ENCODE measurements around the gene KRT9. TPM values are rescaled to one million over a fixed set of nuclear protein-coding genes. Genes with fewer than 3 reads are reported as not detected.

KRT9 gene
- total and polyA plus RNA-seq, 2 of the 13 experiments (the other 11 are each of a cell fraction or from before 2014, with no cell fraction given), result not detected

DNA sequence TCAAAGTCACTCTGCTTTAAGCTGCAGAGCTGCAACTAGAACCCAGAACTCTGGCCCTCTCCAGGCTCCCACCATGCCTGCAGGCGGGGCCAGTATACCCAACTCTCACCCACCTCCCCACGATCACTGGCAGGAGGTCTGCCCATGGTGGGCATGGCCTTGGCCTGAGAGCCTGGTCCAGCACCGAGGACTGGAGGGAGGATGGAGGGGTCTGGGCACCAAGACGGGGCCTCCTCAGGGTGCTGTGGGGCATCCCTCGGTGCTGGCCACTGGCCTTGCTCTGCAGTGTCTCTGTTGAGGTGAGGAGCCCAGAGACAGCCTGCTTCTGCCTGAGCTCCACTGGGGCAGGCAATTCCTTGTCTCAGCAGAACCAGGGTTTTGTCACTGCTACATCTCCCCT lies 42.2 kb upstream of the KRT9 start:
- Histone ChIP-seq H3K4me2 (ENCODE audit: low read depth, low read length) (no peak overlapping the region), H3K79me2 (ENCODE audit: insufficient read depth, low read length) (no peaks in the 10 kb centered on the region), H3K4me1 (ENCODE audit: insufficient read depth, low read length) (no peaks in the 10 kb centered on the region), H2AFZ (ENCODE audit: low read length) (no peak overlapping the region), H3K9me3 (ENCODE audit: low read length) (no peaks in the 10 kb centered on the region), H3K36me3 (replicated peaks in 1 of 2; ENCODE audit: control insufficient read depth in 1 of 2, insufficient read depth in 2 of 2, low read length in 2 of 2) (no peaks in the 10 kb centered on the region), H3K27ac (ENCODE audit: extremely low read length, insufficient read depth, low read length) (no peak overlapping the region), H4K20me1 (ENCODE audit: insufficient read depth, low read length) (no peaks in the 10 kb centered on the region), H3K27me3 (ENCODE audit: control insufficient read depth in 1 of 2, insufficient read depth in 2 of 2, low read length in 2 of 2) (peaks cover 8 to 65% of the 10 kb centered on the region in 2 experiments; a peak in 4 of 5 replicates), H3K4me3 (replicated peaks in 1 of 3; ENCODE audit: insufficient read depth in 1 of 3, low read depth in 2 of 3, low read length in 3 of 3) (no peak overlapping the region), H3K9ac (ENCODE audit: insufficient read depth, low read depth, low read length) (no peak overlapping the region)
- TF ChIP-seq ZNF121 (CRISPR knock-in tag; IDR thresholded peaks at IDR 0.05) (no peak), SIX4 (CRISPR knock-in tag; IDR thresholded peaks at IDR 0.05) (no peak), CBFB (CRISPR knock-in tag; IDR thresholded peaks at IDR 0.05) (no peak), CAMTA2 (CRISPR knock-in tag; IDR thresholded peaks at IDR 0.05; ENCODE audit: borderline replicate concordance) (no peak), SNAPC2 (CRISPR knock-in tag; IDR thresholded peaks at IDR 0.05) (no peak), ZNF781 (CRISPR knock-in tag; IDR thresholded peaks at IDR 0.05; ENCODE audit: borderline replicate concordance, not compliant biosample characterization) (no peak)
- in situ Hi-C loops (cut with HindIII; ENCODE audit: extremely low pct_ligation_motif_present, low pct_unique_long_range_greater_than_20kb) (no loop called here), intact Hi-C loops (cut with micrococcal nuclease; ENCODE audit: unreplicated experiment) (no loop called here)
- FAIRE-seq (no peak), DNase-seq (ENCODE audit: low spot score) (no peak), ATAC-seq (no peak)
- no TSS peak for BruUV-seq (replicated peaks)
- POLR2A ChIA-PET, result no interaction called here
- CTCF ChIA-PET (ENCODE audit: low intra/inter-chr PET ratio, low total read pairs), result no interaction called here
- 0% methylated on average over 1 of the region's 5 CpGs for WGBS (ENCODE audit: low lambda C conversion rate)

DNA sequence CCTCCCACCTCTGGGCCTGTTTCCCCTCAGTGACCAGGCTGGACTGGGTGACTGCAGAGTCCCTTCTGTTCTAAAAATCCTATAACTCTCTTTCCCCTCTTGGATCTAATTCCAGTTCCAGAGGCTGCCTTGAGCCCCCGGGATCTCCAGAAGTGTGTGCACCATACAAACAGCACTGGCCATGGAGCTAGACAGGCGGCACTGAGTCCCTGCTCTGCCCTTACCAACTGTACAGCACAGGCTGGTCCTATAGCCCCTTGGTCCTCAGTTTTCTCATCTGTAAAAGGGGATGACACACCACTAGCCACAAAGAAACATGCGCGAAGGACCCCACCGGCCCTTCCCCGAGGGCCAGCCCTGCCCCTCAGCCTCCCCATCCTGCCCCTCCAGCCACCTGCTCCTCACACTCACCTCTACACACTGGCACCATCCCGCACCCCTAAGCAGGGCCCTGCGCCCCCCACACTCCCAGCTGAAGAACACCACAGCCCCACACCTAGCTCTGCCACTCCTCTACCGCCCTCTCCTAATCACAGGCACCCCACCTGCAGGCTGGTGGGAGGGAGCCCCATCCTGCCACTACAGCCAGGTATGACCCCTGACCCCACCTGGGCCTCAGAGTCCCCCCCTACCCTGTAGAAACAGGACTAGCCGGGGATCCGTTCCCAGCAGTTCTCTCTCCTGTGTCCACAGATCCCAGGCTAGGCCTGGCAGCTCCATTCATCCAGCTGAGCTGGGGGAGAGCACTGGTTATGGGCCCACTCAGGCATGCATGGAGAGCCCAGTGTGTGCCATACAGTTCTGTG lies 41.6 kb upstream of the KRT9 start:
- no peak overlapping the region for H3K27ac ChIP-seq (ENCODE audit: extremely low read length, insufficient read depth, low read length)
- H3K4me2 ChIP-seq (ENCODE audit: low read depth, low read length), result no peak overlapping the region
- no peak overlapping the region for H3K4me3 ChIP-seq (replicated peaks in 1 of 3; ENCODE audit: insufficient read depth in 1 of 3, low read depth in 2 of 3, low read length in 3 of 3)
- no peaks in the 10 kb centered on the region for H3K4me1 ChIP-seq (ENCODE audit: insufficient read depth, low read length)
- intact Hi-C loops (cut with micrococcal nuclease; ENCODE audit: unreplicated experiment), result no loop called here
- no peaks in the 10 kb centered on the region for H3K79me2 ChIP-seq (ENCODE audit: insufficient read depth, low read length)
- in situ Hi-C loops (cut with HindIII; ENCODE audit: extremely low pct_ligation_motif_present, low pct_unique_long_range_greater_than_20kb), result no loop called here
- H4K20me1 ChIP-seq (ENCODE audit: insufficient read depth, low read length), result no peaks in the 10 kb centered on the region
- TF ChIP-seq ZNF629 (CRISPR knock-in tag; conservative IDR thresholded peaks at IDR 0.05) (peak; percentile 40; the same call in 1 of the 2 replicates), DNMT3B (CRISPR knock-in tag; conservative IDR thresholded peaks at IDR 0.05) (no peak)
- TF ChIP-seq, protein P1, sequence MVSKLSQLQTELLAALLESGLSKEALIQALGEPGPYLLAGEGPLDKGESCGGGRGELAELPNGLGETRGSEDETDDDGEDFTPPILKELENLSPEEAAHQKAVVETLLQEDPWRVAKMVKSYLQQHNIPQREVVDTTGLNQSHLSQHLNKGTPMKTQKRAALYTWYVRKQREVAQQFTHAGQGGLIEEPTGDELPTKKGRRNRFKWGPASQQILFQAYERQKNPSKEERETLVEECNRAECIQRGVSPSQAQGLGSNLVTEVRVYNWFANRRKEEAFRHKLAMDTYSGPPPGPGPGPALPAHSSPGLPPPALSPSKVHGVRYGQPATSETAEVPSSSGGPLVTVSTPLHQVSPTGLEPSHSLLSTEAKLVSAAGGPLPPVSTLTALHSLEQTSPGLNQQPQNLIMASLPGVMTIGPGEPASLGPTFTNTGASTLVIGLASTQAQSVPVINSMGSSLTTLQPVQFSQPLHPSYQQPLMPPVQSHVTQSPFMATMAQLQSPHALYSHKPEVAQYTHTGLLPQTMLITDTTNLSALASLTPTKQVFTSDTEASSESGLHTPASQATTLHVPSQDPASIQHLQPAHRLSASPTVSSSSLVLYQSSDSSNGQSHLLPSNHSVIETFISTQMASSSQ (IDR thresholded peaks at IDR 0.05; ENCODE audit: low read depth), result no peak
- TF ChIP-seq, protein P1 (CRISPR knock-in tag; IDR thresholded peaks at IDR 0.05; ENCODE audit: borderline replicate concordance), result no peak
- BruUV-seq (replicated peaks), result no TSS peak
- H3K27me3 ChIP-seq (ENCODE audit: control insufficient read depth in 1 of 2, insufficient read depth in 2 of 2, low read length in 2 of 2), result peaks cover 8 to 62% of the 10 kb centered on the region in 2 experiments; a peak in 4 of 5 replicates
- ATAC-seq, result no peak
- FAIRE-seq, result no peak
- 21% methylated on average over 11 of the region's 11 CpGs for WGBS (ENCODE audit: low lambda C conversion rate)
- no peaks in the 10 kb centered on the region for H3K9me3 ChIP-seq (ENCODE audit: low read length)
- H2AFZ ChIP-seq (ENCODE audit: low read length), result no peak overlapping the region
- H3K9ac ChIP-seq (ENCODE audit: insufficient read depth, low read depth, low read length), result no peak overlapping the region
- ChIA-PET CTCF (ENCODE audit: low intra/inter-chr PET ratio, low total read pairs) (no interaction called here), POLR2A (no interaction called here)
- H3K36me3 ChIP-seq (replicated peaks in 1 of 2; ENCODE audit: control insufficient read depth in 1 of 2, insufficient read depth in 2 of 2, low read length in 2 of 2), result no peaks in the 10 kb centered on the region
- no peak for DNase-seq (ENCODE audit: low spot score)

Measured in HepG2 (cell line).